ENCODE data around the gene SMTN.

Gene SMTN

GRCh38 chr22:31082606-31083376 is 1.7 kb downstream of the SMTN start:
- Mint-ChIP-seq H3K36me3 (ENCODE audit: low read depth) (no peaks in the 10 kb centered on the region), H3K27ac (peak overlapping the region; percentile 14)

GRCh38 chr22:31083377-31083768 is 2.3 kb downstream of the SMTN start:
- Mint-ChIP-seq H3K36me3 (ENCODE audit: low read depth) (no peaks in the 10 kb centered on the region), H3K9me3 (no peaks in the 10 kb centered on the region), H3K4me1 (ENCODE audit: low read depth) (peaks cover 31% of the 10 kb centered on the region), H3K27ac (no peak overlapping the region), H3K27me3 (ENCODE audit: low read depth) (no peaks in the 10 kb centered on the region), H3K4me3 (peak overlapping the region; percentile 81)

More at GRCh38 chr22:31082606-31083376, 1.7 kb downstream of the SMTN start:
- Mint-ChIP-seq H3K4me1 (ENCODE audit: low read depth) (peaks cover 31% of the 10 kb centered on the region), H3K27me3 (ENCODE audit: low read depth) (no peaks in the 10 kb centered on the region), H3K4me3 (peak overlapping the region; percentile 85), H3K9me3 (no peaks in the 10 kb centered on the region)

- Mint-ChIP-seq H3K27me3 (ENCODE audit: low read depth) (no peaks in the 10 kb centered on the region), H3K36me3 (ENCODE audit: low read depth) (peaks cover 1% of the 10 kb centered on the region), H3K27ac (peak overlapping the region; percentile 74)
Measured at GRCh38 chr22:31083923-31084810, 3.0 kb downstream of the SMTN start.

GRCh38 chr22:31084811-31085492 is 3.8 kb downstream of the SMTN start:
- Mint-ChIP-seq H3K9me3 (no peaks in the 10 kb centered on the region), H3K4me3 (peak overlapping the region; percentile 81), H3K27me3 (ENCODE audit: low read depth) (no peaks in the 10 kb centered on the region), H3K27ac (peak overlapping the region; percentile 74), H3K4me1 (ENCODE audit: low read depth) (peaks cover 31% of the 10 kb centered on the region), H3K36me3 (ENCODE audit: low read depth) (peaks cover 1% of the 10 kb centered on the region)

More at GRCh38 chr22:31083923-31084810, 3.0 kb downstream of the SMTN start:
- Mint-ChIP-seq H3K9me3 (no peaks in the 10 kb centered on the region), H3K4me1 (ENCODE audit: low read depth) (peaks cover 31% of the 10 kb centered on the region), H3K4me3 (peak overlapping the region; percentile 81)

GRCh38 chr22:31085493-31085824 is 4.3 kb downstream of the SMTN start:
- Mint-ChIP-seq H3K4me1 (ENCODE audit: low read depth) (peaks cover 30% of the 10 kb centered on the region), H3K36me3 (ENCODE audit: low read depth) (peaks cover 1% of the 10 kb centered on the region), H3K4me3 (peak overlapping the region; percentile 79), H3K27me3 (ENCODE audit: low read depth) (no peaks in the 10 kb centered on the region), H3K27ac (no peak overlapping the region), H3K9me3 (no peaks in the 10 kb centered on the region)

- no peaks in the 10 kb centered on the region for H3K27me3 Mint-ChIP-seq (ENCODE audit: low read depth)
- H3K4me3 Mint-ChIP-seq: no peak overlapping the region
- peaks cover 27% of the 10 kb centered on the region for H3K4me1 Mint-ChIP-seq (ENCODE audit: low read depth)
Measured at GRCh38 chr22:31085928-31086327, 4.8 kb downstream of the SMTN start.

GRCh38 chr22:31086703-31087330 is 5.7 kb downstream of the SMTN start:
- Mint-ChIP-seq H3K36me3 (ENCODE audit: low read depth) (peaks cover 1% of the 10 kb centered on the region), H3K9me3 (no peaks in the 10 kb centered on the region), H3K27ac (no peak overlapping the region), H3K4me3 (no peak overlapping the region), H3K4me1 (ENCODE audit: low read depth) (peaks cover 23% of the 10 kb centered on the region), H3K27me3 (ENCODE audit: low read depth) (no peaks in the 10 kb centered on the region)

More at GRCh38 chr22:31085928-31086327, 4.8 kb downstream of the SMTN start:
- Mint-ChIP-seq H3K9me3 (no peaks in the 10 kb centered on the region), H3K36me3 (ENCODE audit: low read depth) (peaks cover 1% of the 10 kb centered on the region), H3K27ac (no peak overlapping the region)

- Mint-ChIP-seq H3K9me3 (no peaks in the 10 kb centered on the region), H3K4me1 (ENCODE audit: low read depth) (peaks cover 14% of the 10 kb centered on the region), H3K36me3 (ENCODE audit: low read depth) (peaks cover 1% of the 10 kb centered on the region), H3K27ac (no peak overlapping the region), H3K4me3 (no peak overlapping the region), H3K27me3 (ENCODE audit: low read depth) (no peaks in the 10 kb centered on the region)
Measured at GRCh38 chr22:31087744-31088215, 6.7 kb downstream of the SMTN start.

- H3K9me3 Mint-ChIP-seq: no peaks in the 10 kb centered on the region
- peaks cover 1% of the 10 kb centered on the region for H3K36me3 Mint-ChIP-seq (ENCODE audit: low read depth)
- peaks cover 10% of the 10 kb centered on the region for H3K4me1 Mint-ChIP-seq (ENCODE audit: low read depth)
- no peak overlapping the region for H3K27ac Mint-ChIP-seq
- H3K4me3 Mint-ChIP-seq: no peak overlapping the region
- no peaks in the 10 kb centered on the region for H3K27me3 Mint-ChIP-seq (ENCODE audit: low read depth)
Measured at GRCh38 chr22:31088233-31088986, 7.3 kb downstream of the SMTN start.

- Mint-ChIP-seq H3K27me3 (ENCODE audit: low read depth) (no peaks in the 10 kb centered on the region), H3K36me3 (ENCODE audit: low read depth) (peaks cover 1% of the 10 kb centered on the region), H3K4me3 (no peak overlapping the region), H3K4me1 (ENCODE audit: low read depth) (peaks cover under 1% of the 10 kb centered on the region), H3K27ac (peak overlapping the region; percentile 5), H3K9me3 (no peaks in the 10 kb centered on the region)
Measured at GRCh38 chr22:31089160-31090100, 8.3 kb downstream of the SMTN start.

- H3K27ac Mint-ChIP-seq: no peak overlapping the region
- no peak overlapping the region for H3K4me3 Mint-ChIP-seq
- peaks cover 1% of the 10 kb centered on the region for H3K36me3 Mint-ChIP-seq (ENCODE audit: low read depth)
- H3K27me3 Mint-ChIP-seq (ENCODE audit: low read depth): no peaks in the 10 kb centered on the region
- no peaks in the 10 kb centered on the region for H3K4me1 Mint-ChIP-seq (ENCODE audit: low read depth)
- no peaks in the 10 kb centered on the region for H3K9me3 Mint-ChIP-seq
Measured at GRCh38 chr22:31090217-31091085, 9.3 kb downstream of the SMTN start.
